OCI-LY7 (cell line): Measurements from ENCODE around the gene C21orf91.

ENCODE experiments used
- EZH2phosphoT487 ChIP-seq: fragments of 200-600 bp; sonication (generic); IDR thresholded peaks from 2 replicates; pipeline ENCODE4 v1.6.1; 2018; ENCODE audit warnings: low read depth, borderline replicate concordance, mild to moderate bottlenecking, mixed run types, antibody characterized with exemption, low read length, moderate library complexity, mixed read lengths
- TF ChIP-seq, protein P1 (sequence below): fragments of 200-600 bp; sonication (generic); conservative IDR thresholded peaks from 2 replicates; pipeline ENCODE4 v1.5.1; 2014; ENCODE audit warnings: mild to moderate bottlenecking, antibody characterized with exemption, low read length, moderate library complexity, mixed read lengths

DNA sequence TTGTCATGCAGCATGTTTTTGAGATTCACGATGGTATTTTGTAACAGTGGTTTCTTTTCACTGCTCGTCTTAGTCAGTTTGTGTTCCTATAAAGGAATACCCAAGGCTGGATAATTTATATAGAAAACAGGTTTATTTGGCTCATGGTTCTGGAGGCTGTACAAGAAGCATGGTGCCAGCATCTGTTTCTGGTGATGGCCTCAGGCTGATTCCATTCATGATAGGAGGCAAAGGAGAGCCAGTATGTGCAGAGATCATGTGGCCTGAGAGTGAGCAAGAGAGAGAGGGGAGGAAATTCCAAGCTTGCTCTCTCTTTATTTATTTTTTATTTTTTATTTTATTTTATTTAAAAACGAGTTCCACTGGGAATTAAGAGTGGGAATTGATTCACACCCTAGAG, 2.0 kb upstream of the C21orf91 start:
- TF ChIP-seq, protein P1, sequence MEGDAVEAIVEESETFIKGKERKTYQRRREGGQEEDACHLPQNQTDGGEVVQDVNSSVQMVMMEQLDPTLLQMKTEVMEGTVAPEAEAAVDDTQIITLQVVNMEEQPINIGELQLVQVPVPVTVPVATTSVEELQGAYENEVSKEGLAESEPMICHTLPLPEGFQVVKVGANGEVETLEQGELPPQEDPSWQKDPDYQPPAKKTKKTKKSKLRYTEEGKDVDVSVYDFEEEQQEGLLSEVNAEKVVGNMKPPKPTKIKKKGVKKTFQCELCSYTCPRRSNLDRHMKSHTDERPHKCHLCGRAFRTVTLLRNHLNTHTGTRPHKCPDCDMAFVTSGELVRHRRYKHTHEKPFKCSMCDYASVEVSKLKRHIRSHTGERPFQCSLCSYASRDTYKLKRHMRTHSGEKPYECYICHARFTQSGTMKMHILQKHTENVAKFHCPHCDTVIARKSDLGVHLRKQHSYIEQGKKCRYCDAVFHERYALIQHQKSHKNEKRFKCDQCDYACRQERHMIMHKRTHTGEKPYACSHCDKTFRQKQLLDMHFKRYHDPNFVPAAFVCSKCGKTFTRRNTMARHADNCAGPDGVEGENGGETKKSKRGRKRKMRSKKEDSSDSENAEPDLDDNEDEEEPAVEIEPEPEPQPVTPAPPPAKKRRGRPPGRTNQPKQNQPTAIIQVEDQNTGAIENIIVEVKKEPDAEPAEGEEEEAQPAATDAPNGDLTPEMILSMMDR = no peak
- TF ChIP-seq EZH2phosphoT487 = no peak
